SK-N-SH treated with all-trans-retinoic acid at 6 μM for 48 hours (cell line): ENCODE data around the gene MT1B.

Experiments used
- ATAC-seq: fragments of 200-7000 bp; cut with Tn5 transposase; 3 replicates; pipeline ENCODE4 v1.9.1; 2020; ENCODE audit warnings: mild to moderate bottlenecking, moderate library complexity
- ARNTL ChIP-seq: fragments of 450-650 bp; formaldehyde crosslinking; IDR thresholded peaks from 2 replicates; pipeline ENCODE4 v1.5.0; 2020; ENCODE audit warnings: low read depth, mild to moderate bottlenecking, moderate library complexity, borderline replicate concordance
- BACH2 ChIP-seq: fragments of 250-450 bp; sonication (Bioruptor Pico); IDR thresholded peaks from 2 replicates; pipeline ENCODE4 v1.9.0; 2021; ENCODE audit warnings: mild to moderate bottlenecking, borderline replicate concordance
- CREB5 ChIP-seq: fragments of 250-450 bp; sonication (Bioruptor Pico); IDR thresholded peaks from 2 replicates; pipeline ENCODE4 v1.5.1; 2020; ENCODE audit warnings: low read depth, mild to moderate bottlenecking, moderate library complexity
- ESRRG ChIP-seq: fragments of 250-450 bp; sonication (Bioruptor Pico); IDR thresholded peaks from 2 replicates; pipeline ENCODE4 v1.6.1; 2021; ENCODE audit warnings: mild to moderate bottlenecking
- GLIS3 ChIP-seq: fragments of 250-450 bp; sonication (Bioruptor Pico); IDR thresholded peaks from 2 replicates; pipeline ENCODE4 v1.5.0; 2020; ENCODE audit warnings: mild to moderate bottlenecking, moderate library complexity
- ISL1 ChIP-seq: fragments of 250-450 bp; sonication (Bioruptor Pico); IDR thresholded peaks from 2 replicates; pipeline ENCODE4 v2.1.2; 2022; ENCODE audit warnings: mild to moderate bottlenecking, moderate library complexity
- OSR1 ChIP-seq: fragments of 250-450 bp; sonication (Bioruptor Pico); IDR thresholded peaks from 2 replicates; pipeline ENCODE4 v1.8.0; 2022; ENCODE audit warnings: moderate library complexity, mild to moderate bottlenecking, inconsistent platforms
- PATZ1 ChIP-seq: fragments of 250-450 bp; sonication (Bioruptor Pico); IDR thresholded peaks from 2 replicates; pipeline ENCODE4 v1.8.0; 2020; ENCODE audit warnings: mild to moderate bottlenecking, moderate library complexity, borderline replicate concordance
- POU6F1 ChIP-seq: fragments of 250-450 bp; sonication (Bioruptor Pico); IDR thresholded peaks from 2 replicates; pipeline ENCODE4 v1.8.0; 2021; ENCODE audit warnings: low read depth, mild to moderate bottlenecking, moderate library complexity, borderline replicate concordance
- PPARA ChIP-seq: fragments of 250-450 bp; sonication (Bioruptor Pico); IDR thresholded peaks from 2 replicates; pipeline ENCODE4 v1.5.0; 2020; ENCODE audit warnings: mild to moderate bottlenecking, borderline replicate concordance
- RARB ChIP-seq: fragments of 250-450 bp; sonication (Bioruptor Pico); IDR thresholded peaks from 2 replicates; pipeline ENCODE4 v1.8.0; 2021; ENCODE audit warnings: mild to moderate bottlenecking, moderate library complexity
- SNAI2 ChIP-seq: fragments of 250-450 bp; sonication (Bioruptor Pico); IDR thresholded peaks from 2 replicates; pipeline ENCODE4 v1.5.0; 2020; ENCODE audit warnings: mild to moderate bottlenecking, moderate library complexity
- TCF4 ChIP-seq: fragments of 250-450 bp; sonication (Bioruptor Pico); IDR thresholded peaks from 2 replicates; pipeline ENCODE4 v1.8.0; 2021; ENCODE audit warnings: mild to moderate bottlenecking, moderate library complexity, borderline replicate concordance
- TSHZ2 ChIP-seq: fragments of 250-450 bp; sonication (Bioruptor Pico); IDR thresholded peaks from 2 replicates; pipeline ENCODE4 v1.5.0; 2020; ENCODE audit warnings: mild to moderate bottlenecking, moderate library complexity
- ZC3H10 ChIP-seq: fragments of 250-450 bp; sonication (Bioruptor Pico); IDR thresholded peaks from 2 replicates; pipeline ENCODE4 v1.5.1; 2021; ENCODE audit warnings: mild to moderate bottlenecking, moderate library complexity
- ZFP3 ChIP-seq: fragments of 250-450 bp; sonication (Bioruptor Pico); IDR thresholded peaks from 2 replicates; pipeline ENCODE4 v1.5.0; 2020; ENCODE audit warnings: mild to moderate bottlenecking, moderate library complexity
- ZFP30 ChIP-seq: fragments of 450-650 bp; formaldehyde crosslinking; IDR thresholded peaks from 2 replicates; pipeline ENCODE4 v1.5.0; 2022; ENCODE audit warnings: mild to moderate bottlenecking, moderate library complexity
- ZNF565 ChIP-seq: fragments of 450-650 bp; formaldehyde crosslinking; conservative IDR thresholded peaks from 2 replicates; pipeline ENCODE4 v1.5.0; 2020; ENCODE audit warnings: low read depth, mild to moderate bottlenecking, moderate library complexity
- ZNF70 ChIP-seq: fragments of 450-650 bp; formaldehyde crosslinking; IDR thresholded peaks from 2 replicates; pipeline ENCODE4 v1.5.0; 2020; ENCODE audit warnings: mild to moderate bottlenecking, moderate library complexity
- ZNF8 ChIP-seq: fragments of 450-650 bp; formaldehyde crosslinking; IDR thresholded peaks from 2 replicates; pipeline ENCODE4 v1.5.0; 2020; ENCODE audit warnings: mild to moderate bottlenecking, moderate library complexity
- TF ChIP-seq, protein P1 (sequence below): fragments of 250-450 bp; sonication (Bioruptor Pico); IDR thresholded peaks from 2 replicates; pipeline ENCODE4 v1.5.1; 2021; ENCODE audit warnings: mild to moderate bottlenecking, moderate library complexity

Gene MT1B

DNA sequence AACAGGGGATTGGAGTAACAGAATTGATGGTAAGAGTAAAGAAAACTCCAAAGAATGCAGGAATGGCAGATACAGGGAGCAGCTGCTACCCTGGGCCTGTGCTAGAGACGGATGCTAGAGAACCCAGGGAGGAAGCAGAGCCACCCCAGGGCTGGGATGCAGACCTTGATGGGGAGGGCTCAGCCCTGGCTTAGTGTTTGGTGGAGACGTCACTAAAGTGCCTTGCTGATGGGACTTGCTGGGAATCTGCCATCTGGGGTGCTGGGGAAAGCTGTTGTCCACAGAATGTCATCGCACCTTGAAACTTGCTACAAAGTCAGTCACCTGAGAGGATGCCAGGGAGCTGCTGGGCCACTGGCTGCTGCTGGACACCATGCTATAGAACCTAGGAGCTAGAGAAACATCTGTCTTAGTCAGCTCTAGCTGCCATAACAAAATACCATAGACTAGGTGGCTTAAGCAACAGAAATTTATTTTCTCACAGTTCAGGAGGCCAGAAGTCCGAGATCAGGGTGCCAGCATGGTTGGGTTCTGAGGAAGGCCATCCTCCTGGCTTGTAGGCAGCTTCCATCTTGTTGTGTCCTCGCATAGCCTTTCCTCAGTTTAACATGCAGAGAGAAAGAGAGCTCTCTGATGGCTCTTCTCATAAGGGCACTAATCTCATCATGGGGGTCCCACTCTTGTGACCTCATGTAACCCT, 45.9 kb downstream of the MT1B start:
- ATAC-seq, result no peak

GRCh38 chr16:56700195-56700594, 48.5 kb downstream of the MT1B start:
- ATAC-seq, result no peak
- TF ChIP-seq ZFP3 (CRISPR knock-in tag) (no peak), POU6F1 (CRISPR knock-in tag) (no peak), TCF4 (CRISPR knock-in tag) (no peak), ZNF8 (CRISPR knock-in tag) (no peak), CREB5 (CRISPR knock-in tag) (no peak), OSR1 (CRISPR knock-in tag) (no peak), ESRRG (no peak), ZC3H10 (no peak), ARNTL (CRISPR knock-in tag) (no peak)
- TF ChIP-seq, protein P1, sequence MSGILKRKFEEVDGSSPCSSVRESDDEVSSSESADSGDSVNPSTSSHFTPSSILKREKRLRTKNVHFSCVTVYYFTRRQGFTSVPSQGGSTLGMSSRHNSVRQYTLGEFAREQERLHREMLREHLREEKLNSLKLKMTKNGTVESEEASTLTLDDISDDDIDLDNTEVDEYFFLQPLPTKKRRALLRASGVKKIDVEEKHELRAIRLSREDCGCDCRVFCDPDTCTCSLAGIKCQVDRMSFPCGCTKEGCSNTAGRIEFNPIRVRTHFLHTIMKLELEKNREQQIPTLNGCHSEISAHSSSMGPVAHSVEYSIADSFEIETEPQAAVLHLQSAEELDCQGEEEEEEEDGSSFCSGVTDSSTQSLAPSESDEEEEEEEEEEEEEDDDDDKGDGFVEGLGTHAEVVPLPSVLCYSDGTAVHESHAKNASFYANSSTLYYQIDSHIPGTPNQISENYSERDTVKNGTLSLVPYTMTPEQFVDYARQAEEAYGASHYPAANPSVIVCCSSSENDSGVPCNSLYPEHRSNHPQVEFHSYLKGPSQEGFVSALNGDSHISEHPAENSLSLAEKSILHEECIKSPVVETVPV (CRISPR knock-in tag), result no peak

More for the DNA sequence above, 45.9 kb downstream of the MT1B start:
- TF ChIP-seq ZC3H10, result no peak
- no peak for TF ChIP-seq BACH2 (CRISPR knock-in tag)
- no peak for TF ChIP-seq OSR1 (CRISPR knock-in tag)

GRCh38 chr16:56700631-56701030, 48.9 kb downstream of the MT1B start:
- TF ChIP-seq, protein P1 (CRISPR knock-in tag), result no peak
- TF ChIP-seq ESRRG (no peak), RARB (CRISPR knock-in tag) (no peak), CREB5 (CRISPR knock-in tag) (no peak), GLIS3 (CRISPR knock-in tag) (no peak), ZFP30 (CRISPR knock-in tag) (no peak), ZNF565 (CRISPR knock-in tag) (no peak), ZNF8 (CRISPR knock-in tag) (no peak), ZC3H10 (no peak), SNAI2 (no peak)
- no peak for ATAC-seq

DNA sequence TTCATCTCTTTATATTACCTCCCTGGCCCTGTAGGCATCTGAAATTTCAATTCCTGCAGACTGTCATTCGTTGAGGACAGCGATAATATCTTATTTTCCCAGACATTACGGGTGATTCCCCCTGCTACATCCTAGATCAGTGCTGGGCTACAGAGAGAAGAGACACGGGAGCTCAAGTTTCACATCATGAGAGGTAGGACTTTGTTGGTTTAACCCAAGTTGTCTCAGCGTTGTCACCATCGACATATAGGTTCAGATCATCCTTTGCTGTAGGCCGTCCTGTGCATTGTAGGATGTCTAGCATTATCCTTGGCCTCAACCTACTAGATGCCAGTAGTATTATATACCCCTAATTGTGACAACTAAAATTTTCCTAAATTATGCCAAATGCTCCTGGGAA, 49.8 kb downstream of the MT1B start:
- ATAC-seq, result peak; percentile 13; the same call in 2 of the 3 replicates
- TF ChIP-seq, protein P1 (CRISPR knock-in tag), result no peak
- TF ChIP-seq PPARA (CRISPR knock-in tag), result no peak
- TF ChIP-seq GLIS3 (CRISPR knock-in tag), result no peak
- no peak for TF ChIP-seq ZNF70 (CRISPR knock-in tag)
- TF ChIP-seq TCF4 (CRISPR knock-in tag), result no peak
- TF ChIP-seq ISL1 (CRISPR knock-in tag), result no peak
- no peak for TF ChIP-seq ZC3H10
- TF ChIP-seq TSHZ2 (CRISPR knock-in tag), result no peak
- no peak for TF ChIP-seq ZNF565 (CRISPR knock-in tag)
- TF ChIP-seq ZFP30 (CRISPR knock-in tag), result no peak
- no peak for TF ChIP-seq PATZ1
